ENCODE measurements around the gene HESX1. TPM values are rescaled to one million over a fixed set of nuclear protein-coding genes. Genes with fewer than 3 reads are reported as not detected.

HESX1 gene
- total and polyA plus RNA-seq, 9 of the 15 experiments (the other 6 are each of a cell fraction or from before 2014, with no cell fraction given), result 0.16 to 1.2 (median 0.76) TPM

GRCh38 chr3:57206423-57206822 lies 6.6 kb upstream of the HESX1 start:
- BruUV-seq (replicated peaks), result no TSS peak
- Histone ChIP-seq H3K4me2 (ENCODE audit: insufficient read depth, low read length) (no peak overlapping the region), H2AFZ (ENCODE audit: low read depth, low read length) (no peak overlapping the region), H4K20me1 (replicated peaks; ENCODE audit: control insufficient read depth, insufficient read depth, low read length) (no peaks in the 10 kb centered on the region), H3K9me3 (replicated peaks; ENCODE audit: control insufficient read depth, insufficient read depth, low read depth, low read length) (no peaks in the 10 kb centered on the region), H3K27me3 (ENCODE audit: control insufficient read depth in 2 of 2, insufficient read depth in 2 of 2, low read length in 2 of 2) (no peaks in the 10 kb centered on the region), H3K4me1 (replicated peaks in 1 of 2; ENCODE audit: control insufficient read depth in 2 of 2, insufficient read depth in 2 of 2, low read length in 2 of 2) (no peaks in the 10 kb centered on the region; a peak in 1 of 5 replicates), H3K4me3 (no peak overlapping the region), H3K79me2 (ENCODE audit: control insufficient read depth, insufficient read depth, low read length) (no peaks in the 10 kb centered on the region), H3K27ac (ENCODE audit: extremely low read depth, low read depth, low read length) (no peak overlapping the region), H3K9ac (ENCODE audit: insufficient read depth in 1 of 2, low read depth in 2 of 2, low read length in 2 of 2) (no peak overlapping the region), H3K9me1 (ENCODE audit: control insufficient read depth, insufficient read depth, low read length) (no peaks in the 10 kb centered on the region), H3K36me3 (ENCODE audit: control insufficient read depth, insufficient read depth, low read length) (no peaks in the 10 kb centered on the region)
- TF ChIP-seq ZNF384 (IDR thresholded peaks at IDR 0.05; ENCODE audit: low read depth, low read length) (no peak), BACH1 (tag; IDR thresholded peaks at IDR 0.05) (no peak), DEAF1 (CRISPR knock-in tag; IDR thresholded peaks at IDR 0.05) (no peak), ZNF239 (CRISPR knock-in tag; IDR thresholded peaks at IDR 0.05) (no peak), CBFA2T2 (conservative IDR thresholded peaks at IDR 0.05) (no peak), PHB (CRISPR knock-in tag; IDR thresholded peaks at IDR 0.05) (no peak), MEF2D (tag; conservative IDR thresholded peaks at IDR 0.05; ENCODE audit: low read depth) (no peak), TAF1 (IDR thresholded peaks at IDR 0.05; ENCODE audit: control insufficient read depth, extremely low read depth, insufficient read depth, low read length, severe bottlenecking) (no peak), MAX (CRISPR knock-in tag; IDR thresholded peaks at IDR 0.05) (no peak), DMBX1 (CRISPR knock-in tag; IDR thresholded peaks at IDR 0.05; ENCODE audit: borderline replicate concordance) (no peak), RFX1 (IDR thresholded peaks at IDR 0.05) (no peak), RUNX1 (IDR thresholded peaks at IDR 0.05; ENCODE audit: low read depth) (no peak), SREBF1 (IDR thresholded peaks at IDR 0.05; ENCODE audit: borderline replicate concordance, low read depth, low read length) (no peak)
- POLR2A ChIA-PET, result no interaction called here
- FAIRE-seq (no peak), ATAC-seq (no peak), DNase-seq (ENCODE audit: extremely low read depth in 1 of 4, low spot score in 3 of 4) (no peak)
- 55% methylated on average over 2 of the region's 2 CpGs for WGBS (ENCODE audit: insufficient coverage, low coverage, missing lambda C conversion rate)
- in situ Hi-C loops (cut with MboI), result no loop called here
- CTCF ChIA-PET (ENCODE audit: low intra/inter-chr PET ratio), result no interaction called here
- intact Hi-C loops (cut with micrococcal nuclease), result no loop called here
